Gastroesophageal sphincter (tissue), 4 donors: Measurements from ENCODE around the gene TNXB. TPM values are rescaled to one million over a fixed set of nuclear protein-coding genes. Genes with fewer than 3 reads are reported as not detected.
A peak's percentile ranks its signal among the peaks of the same experiment; 100 is the strongest.
"Not testable (repeated sequence)": the region's sequence is repeated elsewhere in the genome, so short reads cannot be mapped to it uniquely, and the experiment has no call there.

Source experiments
- ATAC-seq: fragments of 150-250 bp; one replicate; pipeline ENCODE4 v1.9.1; 2016; ENCODE audit warnings: mild to moderate bottlenecking, moderate library complexity
- H3K27ac ChIP-seq, 4 donors: fragments of 200-600 bp; sonication (generic) in 3 of 4; 1 replicate in 3 of 4; 2 replicates in 1 of 4; pipeline ENCODE4 v1.5.1; 2016 to 2019
- H3K27me3 ChIP-seq: fragments of 200-600 bp; sonication (generic); one replicate; pipeline ENCODE4 v1.5.1; 2019
- H3K36me3 ChIP-seq, 2 donors: fragments of 200-600 bp; sonication (generic); one replicate each; pipeline ENCODE4 v1.5.1; 2019; ENCODE audit warnings: control low read depth in 1 of 2
- H3K4me1 ChIP-seq, 3 donors: fragments of 200-600 bp; sonication (generic); 1 replicate in 2 of 3; 2 replicates in 1 of 3; pipeline ENCODE4 v1.5.1; 2016 to 2019; ENCODE audit warnings: control low read depth in 2 of 3
- H3K4me3 ChIP-seq, 2 donors: fragments of 200-600 bp; sonication (generic); one replicate each; pipeline ENCODE4 v1.5.1; 2019; ENCODE audit warnings: mild to moderate bottlenecking in 1 of 2, moderate library complexity in 1 of 2
- H3K9me3 ChIP-seq, 3 donors: fragments of 200-600 bp; sonication (generic); one replicate each; pipeline ENCODE4 v1.5.1; 2017 to 2019; ENCODE audit warnings: control low read depth in 2 of 3
- EP300 ChIP-seq: sonication (generic); formaldehyde crosslinking; IDR thresholded peaks from one replicate; pipeline ENCODE4 v1.6.1; 2017; ENCODE audit warnings: antibody characterized with exemption, mild to moderate bottlenecking
- POLR2A ChIP-seq, 2 donors: fragments of 450-650 bp; IDR thresholded peaks; one replicate each; pipeline ENCODE4 v1.6.1; 2017; ENCODE audit warnings: antibody characterized with exemption in 2 of 2, mild to moderate bottlenecking in 2 of 2, moderate library complexity in 1 of 2
- POLR2AphosphoS5 ChIP-seq: sonication (generic); formaldehyde crosslinking; IDR thresholded peaks from one replicate; pipeline ENCODE4 v1.6.1; 2017; ENCODE audit warnings: antibody characterized with exemption
- WGBS, 2 donors: methylation state at CpG; one replicate each; pipeline ENCODE4 v1.1.5; 2018; ENCODE audit warnings: low coverage in 1 of 2; 5-methylcytosine and 5-hydroxymethylcytosine counted together
- total RNA-seq, 4 donors: library from RNA; depleted of rRNA; stranded (reverse); fragments of >200 nt; gene quantifications; one replicate each; pipeline ENCODE4 v1.1.0, GENCODE V29; 2016
- TF ChIP-seq, protein P1 (sequence below), 4 experiments: fragments of 200-600 bp in 2 of 4; fragments of 450-650 bp in 2 of 4; sonication (generic) in 1 of 4; IDR thresholded peaks; one replicate each; pipeline ENCODE4 v1.5.1; 2017 to 2019; ENCODE audit warnings: antibody characterized with exemption in 4 of 4, mild to moderate bottlenecking in 2 of 4, moderate library complexity in 2 of 4

TNXB gene
- total RNA-seq, 4 donors from 2014 or later = 148 to 394 (median 190) TPM

DNA sequence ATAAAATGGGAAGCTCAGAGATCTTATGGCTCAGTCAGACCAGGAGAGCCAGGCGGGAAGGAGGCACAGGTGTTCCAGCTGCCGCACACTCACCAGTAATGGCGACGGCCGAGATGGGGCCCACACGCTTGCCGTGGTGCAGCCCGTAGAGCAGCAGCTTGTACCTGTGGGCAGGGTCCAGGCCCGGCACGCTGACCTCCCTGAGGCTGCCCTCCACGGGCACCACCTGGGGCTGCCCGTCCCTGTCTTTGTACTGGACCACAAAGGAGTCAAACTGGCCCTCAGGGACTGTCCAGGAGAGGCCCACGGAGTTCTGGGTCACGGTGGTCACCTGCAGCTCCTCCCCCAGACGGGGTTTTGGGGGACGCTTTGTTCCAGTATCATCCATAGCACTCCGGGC is 39.7 kb downstream of the TNXB start:
- H3K27me3 ChIP-seq = no peaks in the 10 kb centered on the region
- H3K4me1 ChIP-seq = peaks cover 0 to 6% (median 0%) of the 10 kb centered on the region in 3 donors
- H3K36me3 ChIP-seq = peaks cover 0 to 91% of the 10 kb centered on the region in 2 donors
- ATAC-seq = no peak
- TF ChIP-seq, protein P1, sequence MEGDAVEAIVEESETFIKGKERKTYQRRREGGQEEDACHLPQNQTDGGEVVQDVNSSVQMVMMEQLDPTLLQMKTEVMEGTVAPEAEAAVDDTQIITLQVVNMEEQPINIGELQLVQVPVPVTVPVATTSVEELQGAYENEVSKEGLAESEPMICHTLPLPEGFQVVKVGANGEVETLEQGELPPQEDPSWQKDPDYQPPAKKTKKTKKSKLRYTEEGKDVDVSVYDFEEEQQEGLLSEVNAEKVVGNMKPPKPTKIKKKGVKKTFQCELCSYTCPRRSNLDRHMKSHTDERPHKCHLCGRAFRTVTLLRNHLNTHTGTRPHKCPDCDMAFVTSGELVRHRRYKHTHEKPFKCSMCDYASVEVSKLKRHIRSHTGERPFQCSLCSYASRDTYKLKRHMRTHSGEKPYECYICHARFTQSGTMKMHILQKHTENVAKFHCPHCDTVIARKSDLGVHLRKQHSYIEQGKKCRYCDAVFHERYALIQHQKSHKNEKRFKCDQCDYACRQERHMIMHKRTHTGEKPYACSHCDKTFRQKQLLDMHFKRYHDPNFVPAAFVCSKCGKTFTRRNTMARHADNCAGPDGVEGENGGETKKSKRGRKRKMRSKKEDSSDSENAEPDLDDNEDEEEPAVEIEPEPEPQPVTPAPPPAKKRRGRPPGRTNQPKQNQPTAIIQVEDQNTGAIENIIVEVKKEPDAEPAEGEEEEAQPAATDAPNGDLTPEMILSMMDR (IDR thresholded peaks at IDR 0.05) = no peak
- TF ChIP-seq EP300 = no peak
- TF ChIP-seq POLR2AphosphoS5 = no peak
- TF ChIP-seq POLR2A (IDR thresholded peaks at IDR 0.05) = no peak
- 87 to 93% methylated on average over 2 to 3 of the region's 17 CpGs for WGBS, 2 donors
- no peaks in the 10 kb centered on the region for H3K9me3 ChIP-seq
- H3K4me3 ChIP-seq = no peak overlapping the region
- peak overlapping the region in 2 of 4 donors; percentile 70 to 79 for H3K27ac ChIP-seq

DNA sequence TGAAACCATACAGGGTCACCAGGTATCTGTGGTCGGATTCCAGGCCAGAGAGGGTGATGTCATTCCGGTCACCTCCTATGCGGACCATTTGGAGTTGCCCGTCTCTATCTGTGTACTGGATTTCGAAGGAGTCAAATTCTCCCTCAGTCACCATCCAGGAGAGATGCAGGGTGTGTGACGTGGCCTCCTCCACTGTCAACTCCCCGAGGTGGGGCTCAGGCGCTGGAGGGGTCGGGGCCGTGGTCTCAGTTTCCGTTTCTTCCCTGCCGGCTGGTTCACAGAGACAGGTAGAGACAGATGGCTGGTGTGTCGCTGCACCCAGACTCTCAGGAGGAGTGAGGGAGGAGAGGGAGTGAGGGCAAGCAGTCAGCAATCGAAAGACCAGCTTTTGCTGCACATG is 40.3 kb downstream of the TNXB start:
- H3K27ac ChIP-seq = no peak overlapping the region
- WGBS, 2 donors = 40 to 100% methylated on average over 1 of the region's 14 CpGs

DNA sequence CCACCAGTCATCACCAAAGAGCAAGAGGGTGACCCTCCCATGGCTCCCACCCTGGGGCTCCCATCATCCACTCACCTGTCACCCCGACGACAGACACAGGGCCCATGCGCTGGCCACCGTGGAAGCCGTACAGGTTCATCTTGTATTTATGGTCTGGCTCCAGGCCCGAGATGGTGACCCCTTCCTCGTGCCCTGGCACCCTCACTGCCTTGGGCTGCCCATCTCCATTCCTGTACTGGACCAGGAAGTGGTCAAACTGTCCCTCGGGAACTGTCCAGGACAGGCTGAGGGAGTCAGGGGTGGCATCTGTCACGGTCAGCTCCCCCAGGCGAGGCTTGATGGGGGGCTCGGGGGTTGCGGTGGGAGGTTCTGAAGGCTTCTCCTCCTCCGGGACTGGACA is 40.8 kb downstream of the TNXB start:
- not testable (repeated sequence) for H3K4me3 ChIP-seq, H3K27me3 ChIP-seq, ATAC-seq, H3K4me1 ChIP-seq, H3K9me3 ChIP-seq
- Histone ChIP-seq H3K36me3 (peaks cover 0 to 91% of the 10 kb centered on the region in 2 donors), H3K27ac (peak overlapping the region in 1 of 4 donors; percentile 22)
- WGBS, 2 donors = 100% methylated on average over 2 of the region's 13 CpGs; no CpG with 5 or more reads in 1 of the 2 donors

More for the DNA sequence above, 40.3 kb downstream of the TNXB start:
- TF ChIP-seq POLR2A (IDR thresholded peaks at IDR 0.05) (no peak), POLR2AphosphoS5 (no peak), EP300 (no peak)
- TF ChIP-seq, protein P1 (IDR thresholded peaks at IDR 0.05) = no peak
- no peak for ATAC-seq
- Histone ChIP-seq H3K9me3 (no peaks in the 10 kb centered on the region), H3K36me3 (peaks cover 0 to 91% of the 10 kb centered on the region in 2 donors), H3K27me3 (no peaks in the 10 kb centered on the region), H3K4me1 (peaks cover 0 to 6% (median 0%) of the 10 kb centered on the region in 3 donors), H3K4me3 (no peak overlapping the region)

DNA sequence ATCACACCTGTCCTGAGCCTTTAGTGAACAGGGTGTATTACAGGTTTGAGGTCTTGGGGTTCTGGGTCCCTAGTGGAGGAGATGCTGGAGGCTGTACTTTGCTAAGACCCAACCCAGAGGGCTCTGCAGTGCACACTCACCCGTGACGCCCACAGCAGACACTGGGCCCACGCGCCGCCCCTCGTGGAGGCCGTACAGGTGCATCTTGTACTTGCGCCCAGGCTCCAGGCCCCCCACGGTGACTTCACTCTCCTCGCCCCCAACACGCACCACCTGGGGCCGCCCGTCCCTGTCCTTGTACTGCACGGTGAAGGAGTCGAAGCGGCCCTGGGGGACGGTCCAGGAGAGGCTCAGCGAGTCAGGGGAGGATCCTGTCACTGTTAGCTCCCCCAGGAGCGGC is 41.6 kb downstream of the TNXB start:
- not testable (repeated sequence) for ATAC-seq, H3K4me3 ChIP-seq, H3K27ac ChIP-seq, H3K9me3 ChIP-seq, H3K4me1 ChIP-seq, H3K27me3 ChIP-seq
- peaks cover 0 to 90% of the 10 kb centered on the region in 2 donors for H3K36me3 ChIP-seq
- WGBS, 2 donors = no CpG with 5 or more reads among the region's 19 CpGs

DNA sequence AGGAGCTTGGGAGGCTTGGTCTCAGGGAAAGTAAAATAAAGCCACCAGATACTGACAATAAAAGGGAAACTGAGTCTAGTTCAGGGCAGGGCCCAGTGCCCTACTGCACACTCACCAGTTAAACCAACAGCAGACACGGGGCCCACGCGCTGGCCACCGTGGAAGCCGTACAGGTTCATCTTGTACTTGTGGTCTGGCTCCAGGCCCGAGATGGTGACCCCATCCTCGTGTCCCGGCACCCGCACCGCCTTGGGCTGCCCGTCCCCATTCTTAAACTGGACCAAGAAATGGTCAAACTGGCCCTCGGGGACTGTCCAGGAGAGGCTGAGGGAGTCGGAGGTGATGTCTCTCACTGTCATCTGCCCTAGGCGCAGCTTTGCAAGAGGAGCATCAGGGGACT is 44.4 kb downstream of the TNXB start:
- Histone ChIP-seq H3K4me3 (no peak overlapping the region), H3K9me3 (no peaks in the 10 kb centered on the region), H3K4me1 (no peaks in the 10 kb centered on the region), H3K27ac (no peak overlapping the region), H3K36me3 (peaks cover 0 to 93% of the 10 kb centered on the region in 2 donors), H3K27me3 (no peaks in the 10 kb centered on the region)
- ATAC-seq = no peak
- TF ChIP-seq POLR2A (IDR thresholded peaks at IDR 0.05) (no peak), POLR2AphosphoS5 (no peak), EP300 (no peak)
- TF ChIP-seq, protein P1 (IDR thresholded peaks at IDR 0.05) = no peak
- 87% methylated on average over 4 of the region's 14 CpGs; no CpG with 5 or more reads in 1 of the 2 donors for WGBS, 2 donors

DNA sequence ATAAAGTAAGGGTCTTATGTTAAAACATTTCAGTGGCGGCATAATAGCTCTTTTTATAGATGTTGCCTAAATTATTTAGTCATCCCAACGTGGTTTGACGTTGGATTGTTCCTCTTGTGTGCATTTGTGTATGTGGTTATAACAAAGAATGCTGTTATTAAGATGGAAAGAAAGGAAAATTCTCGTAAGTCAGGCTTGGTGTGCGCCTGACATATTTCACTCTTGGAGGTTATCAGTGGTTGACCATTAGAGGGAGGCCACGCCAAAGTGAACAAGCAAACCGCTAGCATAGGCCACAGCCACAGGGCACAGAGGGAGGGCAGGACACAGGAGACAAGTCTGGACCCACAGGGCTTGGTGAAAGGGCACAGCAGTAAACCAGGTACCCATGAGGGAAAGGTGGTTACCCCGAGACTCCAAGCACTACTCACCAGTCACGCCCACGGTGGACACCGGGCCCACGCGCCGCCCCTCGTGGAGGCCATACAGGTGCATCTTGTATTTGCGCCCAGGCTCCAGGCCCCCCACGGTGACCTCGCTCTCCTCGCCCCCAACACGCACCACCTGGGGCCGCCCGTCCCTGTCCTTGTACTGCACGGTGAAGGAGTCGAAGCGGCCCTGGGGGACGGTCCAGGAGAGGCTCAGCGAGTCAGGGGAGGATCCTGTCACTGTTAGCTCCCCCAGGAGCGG is 48.0 kb downstream of the TNXB start:
- Histone ChIP-seq H3K4me1 (peaks cover 0 to 8% (median 0%) of the 10 kb centered on the region in 3 donors), H3K36me3 (peaks cover 0 to 75% of the 10 kb centered on the region in 2 donors), H3K27ac (no peak overlapping the region), H3K4me3 (no peak overlapping the region), H3K9me3 (no peaks in the 10 kb centered on the region), H3K27me3 (no peaks in the 10 kb centered on the region)
- TF ChIP-seq POLR2A (IDR thresholded peaks at IDR 0.05) (no peak), POLR2AphosphoS5 (no peak)
- TF ChIP-seq, protein P1 (IDR thresholded peaks at IDR 0.05) = no peak
- WGBS, 2 donors = 75 to 83% methylated on average over 5 to 6 of the region's 28 CpGs
- ATAC-seq = no peak
